ENCODE measurements around the gene NOP56. TPM values are rescaled to one million over a fixed set of nuclear protein-coding genes. Genes with fewer than 3 reads are reported as not detected.

NOP56 gene
- total and polyA plus RNA-seq, 4 donors = 34.2 to 63.7 (median 46.5) TPM

DNA sequence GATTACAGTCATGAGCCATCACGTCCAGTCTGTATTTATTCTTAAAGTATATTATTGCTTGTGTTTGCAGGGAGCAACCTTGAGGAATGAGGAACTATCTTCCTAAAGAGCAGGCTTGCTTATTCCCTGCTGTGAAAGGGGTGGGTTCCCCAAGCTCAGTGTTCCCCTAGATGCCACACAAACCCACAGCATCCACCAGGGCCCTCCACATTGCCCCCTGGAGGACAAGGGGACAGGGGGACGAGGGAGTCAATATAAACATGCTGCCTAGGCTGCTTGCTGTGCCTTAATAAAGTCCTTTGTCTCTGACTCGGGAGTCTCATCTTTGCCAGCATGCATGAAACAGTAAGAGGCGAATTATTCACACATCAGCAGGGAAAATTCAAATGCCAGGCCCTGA, 19.5 kb downstream of the NOP56 start:
- Histone ChIP-seq H3K27me3 (ENCODE audit: control insufficient read depth in 4 of 4, insufficient read depth in 4 of 4, low read length in 3 of 4) (peaks cover 0 to 3% (median 0%) of the 10 kb centered on the region in 4 donors), H3K9ac (ENCODE audit: low read depth in 1 of 2, low read length in 2 of 2) (no peak overlapping the region)
- WGBS = 21% methylated on average over 4 of the region's 4 CpGs

DNA sequence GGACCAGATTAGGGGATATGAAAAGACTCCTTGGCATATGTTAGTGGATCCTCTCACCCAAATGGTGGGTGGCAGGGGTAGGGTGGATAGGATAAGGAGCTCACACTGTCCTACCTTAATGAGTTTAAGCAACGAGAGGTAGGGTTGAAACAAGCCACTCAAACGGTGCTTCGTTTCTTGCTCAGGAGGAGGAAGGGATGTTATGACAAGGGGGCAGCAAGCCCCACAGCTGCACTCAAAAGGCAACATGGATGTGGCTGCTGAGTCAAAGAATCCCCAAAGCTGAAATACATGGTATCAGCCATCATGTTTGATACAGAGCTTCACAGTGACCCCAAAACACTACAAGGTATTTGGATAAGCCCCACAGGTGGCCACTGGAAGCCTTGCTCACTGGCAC, 20.0 kb downstream of the NOP56 start:
- H3K27ac ChIP-seq (ENCODE audit: low read depth in 1 of 2, low read length in 2 of 2) = no peak overlapping the region
- 71% methylated on average over 3 of the region's 3 CpGs for WGBS
- no peaks in the 10 kb centered on the region for H3K9me3 ChIP-seq (ENCODE audit: control insufficient read depth in 4 of 4, low read length in 3 of 4)
- no peaks in the 10 kb centered on the region for H3K4me1 ChIP-seq (ENCODE audit: control insufficient read depth in 4 of 4, insufficient read depth in 4 of 4, low read length in 3 of 4)
- TF ChIP-seq, protein P1, sequence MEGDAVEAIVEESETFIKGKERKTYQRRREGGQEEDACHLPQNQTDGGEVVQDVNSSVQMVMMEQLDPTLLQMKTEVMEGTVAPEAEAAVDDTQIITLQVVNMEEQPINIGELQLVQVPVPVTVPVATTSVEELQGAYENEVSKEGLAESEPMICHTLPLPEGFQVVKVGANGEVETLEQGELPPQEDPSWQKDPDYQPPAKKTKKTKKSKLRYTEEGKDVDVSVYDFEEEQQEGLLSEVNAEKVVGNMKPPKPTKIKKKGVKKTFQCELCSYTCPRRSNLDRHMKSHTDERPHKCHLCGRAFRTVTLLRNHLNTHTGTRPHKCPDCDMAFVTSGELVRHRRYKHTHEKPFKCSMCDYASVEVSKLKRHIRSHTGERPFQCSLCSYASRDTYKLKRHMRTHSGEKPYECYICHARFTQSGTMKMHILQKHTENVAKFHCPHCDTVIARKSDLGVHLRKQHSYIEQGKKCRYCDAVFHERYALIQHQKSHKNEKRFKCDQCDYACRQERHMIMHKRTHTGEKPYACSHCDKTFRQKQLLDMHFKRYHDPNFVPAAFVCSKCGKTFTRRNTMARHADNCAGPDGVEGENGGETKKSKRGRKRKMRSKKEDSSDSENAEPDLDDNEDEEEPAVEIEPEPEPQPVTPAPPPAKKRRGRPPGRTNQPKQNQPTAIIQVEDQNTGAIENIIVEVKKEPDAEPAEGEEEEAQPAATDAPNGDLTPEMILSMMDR (IDR thresholded peaks at IDR 0.05; ENCODE audit: low read depth, low read length, missing input control) = no peak
- TF ChIP-seq JUND (IDR thresholded peaks at IDR 0.05) = no peak
- TF ChIP-seq RAD21 (IDR thresholded peaks at IDR 0.05) = no peak
- no peak for TF ChIP-seq FOXA2 (IDR thresholded peaks at IDR 0.05)
- TF ChIP-seq YY1 (IDR thresholded peaks at IDR 0.05) = no peak
- TF ChIP-seq NR2F2 (IDR thresholded peaks at IDR 0.05) = no peak
- no peak for TF ChIP-seq SP1 (IDR thresholded peaks at IDR 0.05)
- no peak for TF ChIP-seq HNF4G (IDR thresholded peaks at IDR 0.05)
- no peak for TF ChIP-seq EGR1 (IDR thresholded peaks at IDR 0.05; ENCODE audit: low read depth in 2 of 2)
- TF ChIP-seq, protein P2, sequence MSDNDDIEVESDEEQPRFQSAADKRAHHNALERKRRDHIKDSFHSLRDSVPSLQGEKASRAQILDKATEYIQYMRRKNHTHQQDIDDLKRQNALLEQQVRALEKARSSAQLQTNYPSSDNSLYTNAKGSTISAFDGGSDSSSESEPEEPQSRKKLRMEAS (IDR thresholded peaks at IDR 0.05) = no peak
- TF ChIP-seq, protein P3, sequence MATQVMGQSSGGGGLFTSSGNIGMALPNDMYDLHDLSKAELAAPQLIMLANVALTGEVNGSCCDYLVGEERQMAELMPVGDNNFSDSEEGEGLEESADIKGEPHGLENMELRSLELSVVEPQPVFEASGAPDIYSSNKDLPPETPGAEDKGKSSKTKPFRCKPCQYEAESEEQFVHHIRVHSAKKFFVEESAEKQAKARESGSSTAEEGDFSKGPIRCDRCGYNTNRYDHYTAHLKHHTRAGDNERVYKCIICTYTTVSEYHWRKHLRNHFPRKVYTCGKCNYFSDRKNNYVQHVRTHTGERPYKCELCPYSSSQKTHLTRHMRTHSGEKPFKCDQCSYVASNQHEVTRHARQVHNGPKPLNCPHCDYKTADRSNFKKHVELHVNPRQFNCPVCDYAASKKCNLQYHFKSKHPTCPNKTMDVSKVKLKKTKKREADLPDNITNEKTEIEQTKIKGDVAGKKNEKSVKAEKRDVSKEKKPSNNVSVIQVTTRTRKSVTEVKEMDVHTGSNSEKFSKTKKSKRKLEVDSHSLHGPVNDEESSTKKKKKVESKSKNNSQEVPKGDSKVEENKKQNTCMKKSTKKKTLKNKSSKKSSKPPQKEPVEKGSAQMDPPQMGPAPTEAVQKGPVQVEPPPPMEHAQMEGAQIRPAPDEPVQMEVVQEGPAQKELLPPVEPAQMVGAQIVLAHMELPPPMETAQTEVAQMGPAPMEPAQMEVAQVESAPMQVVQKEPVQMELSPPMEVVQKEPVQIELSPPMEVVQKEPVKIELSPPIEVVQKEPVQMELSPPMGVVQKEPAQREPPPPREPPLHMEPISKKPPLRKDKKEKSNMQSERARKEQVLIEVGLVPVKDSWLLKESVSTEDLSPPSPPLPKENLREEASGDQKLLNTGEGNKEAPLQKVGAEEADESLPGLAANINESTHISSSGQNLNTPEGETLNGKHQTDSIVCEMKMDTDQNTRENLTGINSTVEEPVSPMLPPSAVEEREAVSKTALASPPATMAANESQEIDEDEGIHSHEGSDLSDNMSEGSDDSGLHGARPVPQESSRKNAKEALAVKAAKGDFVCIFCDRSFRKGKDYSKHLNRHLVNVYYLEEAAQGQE (IDR thresholded peaks at IDR 0.05) = no peak
- no peak for TF ChIP-seq TAF1 (conservative IDR thresholded peaks at IDR 0.05)
- no peak for TF ChIP-seq GABPA (IDR thresholded peaks at IDR 0.05 in 1 of 2, conservative IDR thresholded peaks at IDR 0.05 in 1 of 2)
- TF ChIP-seq, protein P4, sequence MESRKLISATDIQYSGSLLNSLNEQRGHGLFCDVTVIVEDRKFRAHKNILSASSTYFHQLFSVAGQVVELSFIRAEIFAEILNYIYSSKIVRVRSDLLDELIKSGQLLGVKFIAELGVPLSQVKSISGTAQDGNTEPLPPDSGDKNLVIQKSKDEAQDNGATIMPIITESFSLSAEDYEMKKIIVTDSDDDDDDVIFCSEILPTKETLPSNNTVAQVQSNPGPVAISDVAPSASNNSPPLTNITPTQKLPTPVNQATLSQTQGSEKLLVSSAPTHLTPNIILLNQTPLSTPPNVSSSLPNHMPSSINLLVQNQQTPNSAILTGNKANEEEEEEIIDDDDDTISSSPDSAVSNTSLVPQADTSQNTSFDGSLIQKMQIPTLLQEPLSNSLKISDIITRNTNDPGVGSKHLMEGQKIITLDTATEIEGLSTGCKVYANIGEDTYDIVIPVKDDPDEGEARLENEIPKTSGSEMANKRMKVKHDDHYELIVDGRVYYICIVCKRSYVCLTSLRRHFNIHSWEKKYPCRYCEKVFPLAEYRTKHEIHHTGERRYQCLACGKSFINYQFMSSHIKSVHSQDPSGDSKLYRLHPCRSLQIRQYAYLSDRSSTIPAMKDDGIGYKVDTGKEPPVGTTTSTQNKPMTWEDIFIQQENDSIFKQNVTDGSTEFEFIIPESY (IDR thresholded peaks at IDR 0.05) = no peak
- TF ChIP-seq HNF4A (conservative IDR thresholded peaks at IDR 0.05) = no peak
- H3K4me3 ChIP-seq (ENCODE audit: low read depth in 1 of 3, low read length in 3 of 3) = no peak overlapping the region
- H3K36me3 ChIP-seq (ENCODE audit: control insufficient read depth in 4 of 4, insufficient read depth in 3 of 4, low read depth in 1 of 4, low read length in 3 of 4) = no peaks in the 10 kb centered on the region
- H3K9ac ChIP-seq (ENCODE audit: low read depth in 1 of 2, low read length in 2 of 2) = no peak overlapping the region
- DNase-seq (ENCODE audit: low spot score) = no peak
- H3K27me3 ChIP-seq (ENCODE audit: control insufficient read depth in 4 of 4, insufficient read depth in 4 of 4, low read length in 3 of 4) = peaks cover 0 to 3% (median 0%) of the 10 kb centered on the region in 4 donors

More for the DNA sequence above, 19.5 kb downstream of the NOP56 start:
- no peak overlapping the region for H3K4me3 ChIP-seq (ENCODE audit: low read depth in 1 of 3, low read length in 3 of 3)
- DNase-seq (ENCODE audit: low spot score) = no peak
- no peak overlapping the region for H3K27ac ChIP-seq (ENCODE audit: low read depth in 1 of 2, low read length in 2 of 2)
- TF ChIP-seq HNF4G (IDR thresholded peaks at IDR 0.05) (no peak), FOXA2 (IDR thresholded peaks at IDR 0.05) (no peak), GABPA (IDR thresholded peaks at IDR 0.05 in 1 of 2, conservative IDR thresholded peaks at IDR 0.05 in 1 of 2) (no peak), RXRA (IDR thresholded peaks at IDR 0.05) (no peak), SP1 (IDR thresholded peaks at IDR 0.05) (no peak), NR2F2 (IDR thresholded peaks at IDR 0.05) (no peak), RAD21 (IDR thresholded peaks at IDR 0.05) (no peak)
- TF ChIP-seq, protein P5, sequence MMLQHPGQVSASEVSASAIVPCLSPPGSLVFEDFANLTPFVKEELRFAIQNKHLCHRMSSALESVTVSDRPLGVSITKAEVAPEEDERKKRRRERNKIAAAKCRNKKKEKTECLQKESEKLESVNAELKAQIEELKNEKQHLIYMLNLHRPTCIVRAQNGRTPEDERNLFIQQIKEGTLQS (IDR thresholded peaks at IDR 0.05) = no peak
- H3K4me1 ChIP-seq (ENCODE audit: control insufficient read depth in 4 of 4, insufficient read depth in 4 of 4, low read length in 3 of 4) = no peaks in the 10 kb centered on the region
- no peaks in the 10 kb centered on the region for H3K9me3 ChIP-seq (ENCODE audit: control insufficient read depth in 4 of 4, low read length in 3 of 4)
- H3K36me3 ChIP-seq (ENCODE audit: control insufficient read depth in 4 of 4, insufficient read depth in 3 of 4, low read depth in 1 of 4, low read length in 3 of 4) = no peaks in the 10 kb centered on the region
